Amniotic stem cell (primary cell): Measurements from ENCODE around the gene CRIP3.
"Not testable (repeated sequence)": the region's sequence is repeated elsewhere in the genome, so short reads cannot be mapped to it uniquely, and the experiment has no call there.

ENCODE experiments used
- DNase-seq: peaks from one replicate; lab custom pipeline; 2025; lab: John Stamatoyannopoulos, UW

The CRIP3 gene

DNA sequence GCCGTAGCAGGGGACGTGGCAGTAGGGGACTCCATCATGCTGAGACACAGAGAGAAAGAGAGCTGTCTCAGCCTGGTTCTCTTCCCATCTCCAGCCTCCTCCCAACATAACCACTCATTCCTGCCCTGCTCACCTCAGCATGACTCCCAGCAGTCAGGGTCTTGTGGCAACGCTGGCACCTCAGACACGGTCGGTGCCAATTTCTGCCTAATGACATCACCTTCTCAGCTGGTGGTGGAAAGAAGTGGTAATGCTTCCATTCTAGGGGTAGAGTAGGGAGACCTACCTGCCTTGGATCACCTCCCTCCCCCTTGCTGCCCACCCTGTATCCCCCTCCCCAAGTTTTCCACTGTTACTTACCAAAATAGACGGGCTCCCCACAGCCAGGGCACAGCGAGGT lies 2.5 kb downstream of the CRIP3 start:
- DNase-seq: no peak

DNA sequence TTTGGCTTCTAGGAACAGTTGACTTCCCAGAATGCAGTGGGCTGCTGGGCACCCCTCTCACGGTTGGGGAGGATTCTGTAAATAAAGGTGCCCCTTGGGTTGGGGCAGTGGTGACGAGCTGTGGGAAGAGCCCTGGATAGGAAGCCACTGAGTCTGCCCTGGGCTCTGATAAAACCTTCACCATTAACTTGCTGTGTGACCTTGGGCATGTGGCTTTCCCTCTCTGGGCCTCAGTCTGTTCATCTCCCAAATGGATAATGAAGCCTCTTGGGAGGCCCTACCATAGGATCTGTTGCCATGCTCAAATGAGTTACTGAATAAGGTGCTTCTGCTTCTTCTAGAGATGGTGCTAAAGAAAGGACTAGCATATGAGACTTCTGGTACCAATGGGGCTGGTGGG lies 3.7 kb downstream of the CRIP3 start:
- DNase-seq: no peak

DNA sequence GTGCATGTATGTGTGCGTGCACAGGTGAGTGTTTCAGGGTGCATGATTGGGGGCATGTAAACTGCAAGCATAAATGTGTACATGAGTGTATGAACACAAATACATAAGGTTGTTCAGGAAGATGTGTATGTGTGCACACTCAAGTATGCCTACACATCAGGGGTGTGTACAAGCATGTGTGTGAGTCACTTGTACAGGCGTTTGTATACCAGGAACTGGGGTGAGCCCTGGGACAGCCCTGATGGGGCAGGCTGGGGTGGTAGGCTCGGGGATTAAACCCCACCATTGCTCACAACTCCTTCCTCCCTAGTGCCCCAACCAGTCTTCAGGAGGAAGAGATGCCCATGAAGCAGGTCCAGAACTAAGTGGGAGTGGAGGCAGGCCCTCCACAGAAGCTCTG lies 4.3 kb downstream of the CRIP3 start:
- no peak for DNase-seq

GRCh38 chr6:43303751-43304331 lies 4.8 kb downstream of the CRIP3 start:
- DNase-seq: no peak

GRCh38 chr6:43303006-43303405 lies 5.6 kb downstream of the CRIP3 start:
- not testable (repeated sequence) for DNase-seq

DNA sequence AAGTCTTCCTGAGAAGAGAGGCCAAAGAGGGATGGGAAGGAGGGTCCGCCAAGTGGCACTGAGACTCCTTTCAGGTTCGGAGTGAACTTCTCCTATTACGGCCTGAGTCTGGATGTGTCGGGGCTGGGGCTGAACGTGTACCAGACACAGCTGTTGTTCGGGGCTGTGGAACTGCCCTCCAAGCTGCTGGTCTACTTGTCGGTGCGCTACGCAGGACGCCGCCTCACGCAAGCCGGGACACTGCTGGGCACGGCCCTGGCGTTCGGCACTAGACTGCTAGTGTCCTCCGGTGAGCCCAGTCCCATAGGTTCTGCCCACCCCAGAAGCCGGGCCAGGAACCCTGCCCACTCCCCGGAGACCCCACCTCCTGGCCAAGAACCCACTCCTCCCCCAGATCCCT lies 6.5 kb downstream of the CRIP3 start:
- no peak for DNase-seq

- DNase-seq: no peak
Observed at GRCh38 chr6:43301081-43301870, 7.3 kb downstream of the CRIP3 start.

GRCh38 chr6:43299338-43300293 lies 9.0 kb downstream of the CRIP3 start:
- DNase-seq: no peak

DNA sequence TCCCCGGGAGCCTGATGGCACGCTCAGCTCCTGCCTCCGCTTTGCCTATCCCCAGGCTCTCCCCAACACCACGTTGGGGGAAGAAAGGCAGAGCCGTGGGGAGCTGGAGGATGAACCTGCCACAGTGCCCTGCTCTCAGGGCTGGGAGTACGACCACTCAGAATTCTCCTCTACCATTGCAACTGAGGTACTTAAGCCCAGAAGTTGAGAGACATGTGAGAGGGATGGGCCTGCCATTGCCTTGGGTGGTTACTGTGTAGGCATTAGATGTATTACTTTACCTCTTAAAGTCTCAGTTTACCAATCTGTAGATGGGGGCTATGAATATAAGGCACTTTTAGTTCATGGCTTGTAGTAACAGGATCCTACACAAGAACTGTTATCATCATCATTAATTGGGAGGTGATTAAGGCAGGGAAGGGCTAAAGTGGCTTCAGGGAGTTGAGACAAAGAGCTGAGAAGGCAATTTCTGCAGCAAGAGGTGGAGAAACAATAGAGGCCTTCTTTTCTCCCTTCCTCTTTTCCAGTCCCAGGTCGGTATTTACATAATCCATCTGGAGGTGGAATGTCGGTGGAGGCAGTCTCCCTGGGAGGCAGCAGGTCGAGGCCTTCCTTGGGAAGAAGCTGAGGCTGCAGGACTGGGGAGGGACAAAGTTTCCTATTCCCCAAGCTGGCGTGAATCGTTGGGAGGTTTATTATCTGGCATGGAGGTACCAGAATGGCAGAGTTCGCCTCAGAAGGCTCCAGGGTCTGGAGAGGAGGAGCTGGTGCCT lies 9.9 kb downstream of the CRIP3 start:
- DNase-seq: no peak

DNA sequence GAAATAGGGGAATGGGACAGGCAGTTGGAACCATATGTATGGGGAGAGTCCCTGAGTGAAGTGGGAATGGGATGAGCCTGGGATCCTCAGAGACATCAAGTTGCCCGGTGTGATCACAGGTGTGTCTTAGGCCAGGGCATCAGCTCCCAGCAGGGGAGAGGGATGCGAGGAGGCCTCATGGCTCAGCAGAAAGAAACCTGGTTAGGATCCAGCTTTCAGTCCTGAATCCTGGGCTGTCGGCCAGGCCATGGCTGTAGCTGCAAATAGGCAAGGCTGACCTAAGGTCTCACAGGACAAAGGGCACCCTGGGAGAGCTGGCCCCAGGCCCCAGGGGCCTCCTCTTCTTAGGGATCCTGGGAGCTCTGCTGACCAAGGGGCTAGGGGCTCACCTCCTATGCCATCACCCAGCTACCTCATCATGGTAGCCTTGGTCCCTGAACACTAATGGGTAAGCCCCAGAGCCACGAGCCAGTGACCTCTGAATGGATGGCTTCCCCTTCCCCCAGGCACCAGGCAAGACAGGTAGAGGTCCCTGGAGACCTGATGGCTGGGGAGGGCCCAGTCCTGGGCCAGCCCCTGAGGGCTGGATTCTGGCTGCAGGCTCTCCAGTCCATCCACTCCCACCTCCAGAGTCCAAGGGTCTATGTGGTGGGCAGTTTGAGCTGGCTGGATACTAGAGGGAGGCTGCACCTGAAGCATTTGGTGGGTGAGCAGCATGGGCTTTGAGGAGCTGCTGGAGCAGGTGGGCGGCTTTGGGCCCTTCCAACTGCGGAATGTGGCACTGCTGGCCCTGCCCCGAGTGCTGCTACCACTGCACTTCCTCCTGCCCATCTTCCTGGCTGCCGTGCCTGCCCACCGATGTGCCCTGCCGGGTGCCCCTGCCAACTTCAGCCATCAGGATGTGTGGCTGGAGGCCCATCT lies 10.7 kb downstream of the CRIP3 start, which contains the start of gene SLC22A7:
Gene SLC22A7, plus strand, starts transcription at position 617 of the 921 bp plus-strand sequence. Its CDS starts 99 bp downstream, at position 716.
- no peak for DNase-seq

DNA sequence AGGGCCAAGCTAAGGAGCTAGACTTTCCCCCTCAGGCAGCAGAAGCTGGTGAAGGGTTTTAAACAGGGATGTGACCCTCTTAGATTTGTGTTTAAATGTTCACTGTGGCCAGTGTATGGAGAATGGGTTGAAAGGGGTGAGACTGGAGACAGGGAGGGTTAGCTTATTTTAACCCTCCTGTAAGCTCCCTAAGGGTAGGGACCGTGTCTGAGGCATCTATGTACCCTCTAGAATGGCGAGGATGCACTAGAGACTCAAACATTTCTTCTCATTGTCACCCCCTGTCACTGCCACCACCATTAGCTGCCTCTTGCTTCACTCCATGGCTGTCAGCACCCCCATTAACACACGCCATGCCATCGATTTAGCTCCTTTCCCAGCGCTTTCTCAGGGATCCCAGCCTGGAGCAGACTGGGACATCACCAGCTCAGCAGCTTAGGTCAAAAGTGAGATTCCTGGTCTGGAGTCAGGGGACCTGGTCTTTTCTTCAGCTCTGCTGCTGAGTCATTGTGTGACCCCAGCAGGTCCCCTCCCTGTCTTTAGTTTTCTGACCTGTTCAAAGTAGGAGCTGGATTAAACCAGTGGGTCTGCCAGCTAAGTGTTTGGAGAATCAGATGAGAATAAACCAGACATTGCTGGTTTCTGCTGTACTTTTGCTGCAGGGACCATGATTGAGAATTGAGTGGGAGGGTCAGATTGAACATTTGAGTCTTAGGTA lies 11.7 kb downstream of the CRIP3 start:
- DNase-seq: no peak

- no peak for DNase-seq
Observed at GRCh38 chr6:43295456-43295855, 13.2 kb downstream of the CRIP3 start.

- DNase-seq: no peak
Observed at GRCh38 chr6:43294536-43294935, 14.1 kb downstream of the CRIP3 start.

GRCh38 chr6:43293698-43294097 lies 14.9 kb downstream of the CRIP3 start:
- DNase-seq: no peak

DNA sequence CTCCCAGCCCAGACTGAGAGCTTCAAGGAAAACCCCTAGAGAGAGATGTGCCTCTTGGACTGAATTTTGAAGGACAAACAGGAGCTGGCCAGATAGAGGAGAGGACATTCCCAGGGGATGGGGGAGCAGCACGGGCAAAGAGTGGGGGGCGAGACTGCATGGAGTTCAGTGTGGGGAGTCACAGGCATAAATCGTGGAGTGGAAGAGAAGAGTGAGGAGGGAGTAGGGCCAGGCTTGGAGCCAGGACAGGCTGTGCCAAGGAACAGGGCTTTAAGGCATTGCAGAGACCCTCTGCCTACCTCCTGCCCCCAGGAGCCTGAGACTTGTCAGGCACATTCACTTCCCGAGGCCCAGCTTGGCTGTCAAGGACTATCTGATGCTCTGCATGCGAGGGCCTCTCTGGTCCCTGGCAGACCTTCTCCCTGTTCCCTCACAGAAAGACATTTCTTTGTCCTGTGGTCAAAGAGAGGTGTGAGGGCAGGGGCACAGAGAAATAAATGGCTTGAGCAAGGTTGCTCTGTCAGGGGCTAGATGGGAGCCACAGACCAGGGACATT lies 15.8 kb downstream of the CRIP3 start:
- DNase-seq: no peak

- no peak for DNase-seq
Observed at GRCh38 chr6:43292341-43292740, 16.3 kb downstream of the CRIP3 start.

DNA sequence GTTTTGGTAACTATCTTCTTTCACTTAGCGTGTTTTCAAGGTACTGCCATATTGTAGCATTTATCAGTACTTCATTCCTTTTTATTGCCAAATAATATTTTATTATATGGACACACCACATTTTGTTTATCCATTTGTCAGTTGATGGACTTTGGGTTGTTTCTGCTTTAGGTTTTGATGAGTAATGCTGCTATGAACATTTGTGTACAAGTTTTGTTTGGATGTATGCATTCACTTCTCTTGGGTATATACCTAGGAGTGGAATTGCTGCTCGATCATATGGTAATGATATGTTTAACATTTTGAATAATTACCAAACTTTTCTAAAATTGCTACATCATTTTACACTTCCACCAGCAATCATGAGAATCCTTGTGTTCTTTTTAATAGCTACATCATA lies 16.9 kb downstream of the CRIP3 start:
- DNase-seq: no peak

GRCh38 chr6:43290905-43291355 lies 17.7 kb downstream of the CRIP3 start:
- no peak for DNase-seq

- DNase-seq: no peak
Observed at GRCh38 chr6:43290339-43290904, 18.2 kb downstream of the CRIP3 start.
